Activated CD4-positive, CD25-positive, alpha-beta regulatory T cell (primary cell): ENCODE results near the gene TAS2R16.

Experiments
- DNase-seq, 4 experiments: peaks; one replicate each; lab custom pipeline; 2025; lab: John Stamatoyannopoulos, UW

TAS2R16 gene

GRCh38 chr7:122995600-122995999 is at the start of gene TAS2R16:
Gene TAS2R16 (minus strand): TSS chr7:122995700. CDS start chr7:122995634, 66 bp downstream.
- no peak for DNase-seq

- no peak for DNase-seq
Measured at GRCh38 chr7:123043642-123044041, 48.1 kb upstream of the TAS2R16 start.

- no peak for DNase-seq
Measured at GRCh38 chr7:123041101-123041500, 45.6 kb upstream of the TAS2R16 start.

GRCh38 chr7:123039269-123039668 is 43.8 kb upstream of the TAS2R16 start:
- no peak for DNase-seq

- DNase-seq, result no peak
Measured at GRCh38 chr7:123034106-123034505, 38.6 kb upstream of the TAS2R16 start.

- DNase-seq, result no peak
Measured at GRCh38 chr7:123030631-123031030, 35.1 kb upstream of the TAS2R16 start.

GRCh38 chr7:123028339-123028738 is 32.8 kb upstream of the TAS2R16 start:
- no peak for DNase-seq

- DNase-seq, result no peak
Measured at GRCh38 chr7:123026251-123026650, 30.8 kb upstream of the TAS2R16 start.

GRCh38 chr7:123024989-123025758 is 29.7 kb upstream of the TAS2R16 start:
- DNase-seq, result no peak

GRCh38 chr7:123023126-123023525 is 27.6 kb upstream of the TAS2R16 start:
- no peak for DNase-seq

- DNase-seq, result no peak
Measured at GRCh38 chr7:123022576-123022975, 27.1 kb upstream of the TAS2R16 start.

GRCh38 chr7:123012435-123012834 is 16.9 kb upstream of the TAS2R16 start:
- no peak for DNase-seq

GRCh38 chr7:123011766-123012369 is 16.4 kb upstream of the TAS2R16 start:
- DNase-seq, result no peak

- DNase-seq, result no peak
Measured at GRCh38 chr7:123004931-123005330, 9.4 kb upstream of the TAS2R16 start.

- DNase-seq, result no peak
Measured at GRCh38 chr7:123003539-123004126, 8.1 kb upstream of the TAS2R16 start.

- DNase-seq, result no peak
Measured at GRCh38 chr7:122989577-122989976, 5.9 kb downstream of the TAS2R16 start.

- DNase-seq, result no peak
Measured at GRCh38 chr7:122989041-122989440, 6.5 kb downstream of the TAS2R16 start.

- no peak for DNase-seq
Measured at GRCh38 chr7:122988333-122988732, 7.2 kb downstream of the TAS2R16 start.

- DNase-seq, result no peak
Measured at GRCh38 chr7:122987463-122987862, 8.0 kb downstream of the TAS2R16 start.

GRCh38 chr7:122984021-122984420 is 11.5 kb downstream of the TAS2R16 start:
- no peak for DNase-seq

- no peak for DNase-seq
Measured at GRCh38 chr7:122983261-122983660, 12.2 kb downstream of the TAS2R16 start.

GRCh38 chr7:122975341-122975740 is 20.2 kb downstream of the TAS2R16 start:
- no peak for DNase-seq

- DNase-seq, result no peak
Measured at GRCh38 chr7:122974229-122974628, 21.3 kb downstream of the TAS2R16 start.
